ENCODE data around the gene SEC14L5.

DNA sequence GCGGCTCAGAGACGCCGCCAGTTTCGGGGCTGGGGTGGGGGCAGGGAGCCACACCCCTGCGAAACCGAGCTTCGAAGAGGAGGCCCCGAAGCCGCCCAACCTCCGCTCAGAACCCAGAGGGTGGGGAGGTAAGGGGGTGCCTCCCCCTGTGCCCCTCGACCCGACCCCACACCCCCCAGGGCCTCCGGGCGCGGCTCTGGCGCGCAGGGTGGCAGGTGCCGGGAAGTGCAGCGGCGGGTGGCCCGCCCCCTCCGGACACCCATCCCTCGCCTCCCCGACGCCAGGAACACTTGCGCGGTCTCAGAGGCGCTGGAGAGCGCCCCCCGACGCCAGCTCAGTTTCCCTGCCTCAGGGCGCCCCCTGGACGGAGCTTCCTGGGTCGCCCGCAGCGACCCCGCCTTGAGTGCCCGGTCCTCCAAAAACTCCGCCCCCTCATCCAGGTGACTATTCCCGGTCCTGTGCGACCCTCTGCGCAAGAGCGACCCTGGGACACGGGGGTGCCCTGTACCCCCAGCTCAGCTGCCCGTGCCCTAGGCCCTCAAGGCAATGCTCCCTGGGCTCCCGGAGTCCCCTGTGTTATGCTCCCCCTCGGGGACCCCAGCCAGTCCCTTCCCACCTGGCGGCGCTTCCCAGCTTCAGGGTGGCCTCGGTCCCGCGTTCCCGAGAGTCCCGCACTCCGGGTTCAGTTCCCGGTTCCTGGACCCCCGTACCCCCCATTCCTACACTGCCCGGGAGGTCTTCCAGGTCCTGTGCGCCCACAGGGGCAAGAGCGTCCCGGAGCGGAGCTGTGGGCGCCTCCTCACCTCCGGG is 21.7 kb upstream of the SEC14L5 start:
- TF ChIP-seq SP1 (IDR thresholded peaks at IDR 0.05; ENCODE audit: low read depth) = no peak
- peak in 2 of 3 experiments; percentile 46 to 52; a peak in 3 of 6 replicates for TF ChIP-seq CTCF (IDR thresholded peaks at IDR 0.05 in 2 of 3, conservative IDR thresholded peaks at IDR 0.05 in 1 of 3; ENCODE audit: borderline replicate concordance in 1 of 3, insufficient read depth in 1 of 3, low read depth in 2 of 3, low read length in 2 of 3)
- TF ChIP-seq EZH2 (IDR thresholded peaks at IDR 0.05) = no peak
- TF ChIP-seq FOSL1 (IDR thresholded peaks at IDR 0.05; ENCODE audit: low read depth) = no peak
- TF ChIP-seq POLR2AphosphoS5 (IDR thresholded peaks at IDR 0.05; ENCODE audit: low read depth, low read length) = peak; percentile 43; the same call in 1 of the 2 replicates
- TF ChIP-seq, protein P1, sequence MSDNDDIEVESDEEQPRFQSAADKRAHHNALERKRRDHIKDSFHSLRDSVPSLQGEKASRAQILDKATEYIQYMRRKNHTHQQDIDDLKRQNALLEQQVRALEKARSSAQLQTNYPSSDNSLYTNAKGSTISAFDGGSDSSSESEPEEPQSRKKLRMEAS (IDR thresholded peaks at IDR 0.05) = no peak
- TF ChIP-seq, protein P2, sequence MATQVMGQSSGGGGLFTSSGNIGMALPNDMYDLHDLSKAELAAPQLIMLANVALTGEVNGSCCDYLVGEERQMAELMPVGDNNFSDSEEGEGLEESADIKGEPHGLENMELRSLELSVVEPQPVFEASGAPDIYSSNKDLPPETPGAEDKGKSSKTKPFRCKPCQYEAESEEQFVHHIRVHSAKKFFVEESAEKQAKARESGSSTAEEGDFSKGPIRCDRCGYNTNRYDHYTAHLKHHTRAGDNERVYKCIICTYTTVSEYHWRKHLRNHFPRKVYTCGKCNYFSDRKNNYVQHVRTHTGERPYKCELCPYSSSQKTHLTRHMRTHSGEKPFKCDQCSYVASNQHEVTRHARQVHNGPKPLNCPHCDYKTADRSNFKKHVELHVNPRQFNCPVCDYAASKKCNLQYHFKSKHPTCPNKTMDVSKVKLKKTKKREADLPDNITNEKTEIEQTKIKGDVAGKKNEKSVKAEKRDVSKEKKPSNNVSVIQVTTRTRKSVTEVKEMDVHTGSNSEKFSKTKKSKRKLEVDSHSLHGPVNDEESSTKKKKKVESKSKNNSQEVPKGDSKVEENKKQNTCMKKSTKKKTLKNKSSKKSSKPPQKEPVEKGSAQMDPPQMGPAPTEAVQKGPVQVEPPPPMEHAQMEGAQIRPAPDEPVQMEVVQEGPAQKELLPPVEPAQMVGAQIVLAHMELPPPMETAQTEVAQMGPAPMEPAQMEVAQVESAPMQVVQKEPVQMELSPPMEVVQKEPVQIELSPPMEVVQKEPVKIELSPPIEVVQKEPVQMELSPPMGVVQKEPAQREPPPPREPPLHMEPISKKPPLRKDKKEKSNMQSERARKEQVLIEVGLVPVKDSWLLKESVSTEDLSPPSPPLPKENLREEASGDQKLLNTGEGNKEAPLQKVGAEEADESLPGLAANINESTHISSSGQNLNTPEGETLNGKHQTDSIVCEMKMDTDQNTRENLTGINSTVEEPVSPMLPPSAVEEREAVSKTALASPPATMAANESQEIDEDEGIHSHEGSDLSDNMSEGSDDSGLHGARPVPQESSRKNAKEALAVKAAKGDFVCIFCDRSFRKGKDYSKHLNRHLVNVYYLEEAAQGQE (IDR thresholded peaks at IDR 0.05; ENCODE audit: low read depth) = no peak
- no peak for TF ChIP-seq POLR2A (IDR thresholded peaks at IDR 0.05; ENCODE audit: borderline replicate concordance, extremely low read depth, insufficient read depth, insufficient read length)
- no peak for TF ChIP-seq RAD21 (IDR thresholded peaks at IDR 0.05; ENCODE audit: low read depth)
- no peak for TF ChIP-seq SIN3A (IDR thresholded peaks at IDR 0.05; ENCODE audit: low read depth)
- no peak for TF ChIP-seq ATF3 (IDR thresholded peaks at IDR 0.05)
